ENCODE data around the gene KCNK5.

Gene KCNK5

DNA sequence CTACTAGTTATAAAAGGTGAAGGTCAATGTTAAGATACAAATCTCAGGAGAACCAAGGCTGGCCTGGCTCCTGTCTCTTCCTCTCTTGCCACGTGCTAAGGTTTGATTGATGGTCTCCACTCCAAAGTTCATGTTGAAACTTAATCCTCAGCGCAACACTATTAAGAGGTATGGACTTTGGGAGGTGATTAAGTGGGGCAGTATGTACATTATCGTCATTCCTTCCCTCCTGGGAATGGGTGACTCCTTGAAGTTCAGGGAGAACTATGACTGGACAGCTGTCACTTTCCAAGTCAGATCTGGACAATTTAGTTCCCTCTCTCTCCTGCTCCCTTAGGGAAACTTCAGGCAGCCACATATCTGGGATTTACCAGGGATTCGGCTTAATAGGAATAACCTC lies 50.5 kb downstream of the KCNK5 start:
- H3K4me3 ChIP-seq (ENCODE audit: low read depth, low read length), result no peak overlapping the region
- CTCF ChIA-PET, result interaction anchor here (1.0 to 1.1 kb wide), 2 partner anchors 12 to 126 kb away, joined by 3 to 4 read pairs; no protein-coding TSS in a partner anchor

More for the DNA sequence above, 50.5 kb downstream of the KCNK5 start:
- H3K9me3 ChIP-seq (ENCODE audit: control insufficient read depth, insufficient read depth, low read depth, low read length), result no peaks in the 10 kb centered on the region
- POLR2A ChIA-PET, result no interaction called here
- TF ChIP-seq, protein P1, sequence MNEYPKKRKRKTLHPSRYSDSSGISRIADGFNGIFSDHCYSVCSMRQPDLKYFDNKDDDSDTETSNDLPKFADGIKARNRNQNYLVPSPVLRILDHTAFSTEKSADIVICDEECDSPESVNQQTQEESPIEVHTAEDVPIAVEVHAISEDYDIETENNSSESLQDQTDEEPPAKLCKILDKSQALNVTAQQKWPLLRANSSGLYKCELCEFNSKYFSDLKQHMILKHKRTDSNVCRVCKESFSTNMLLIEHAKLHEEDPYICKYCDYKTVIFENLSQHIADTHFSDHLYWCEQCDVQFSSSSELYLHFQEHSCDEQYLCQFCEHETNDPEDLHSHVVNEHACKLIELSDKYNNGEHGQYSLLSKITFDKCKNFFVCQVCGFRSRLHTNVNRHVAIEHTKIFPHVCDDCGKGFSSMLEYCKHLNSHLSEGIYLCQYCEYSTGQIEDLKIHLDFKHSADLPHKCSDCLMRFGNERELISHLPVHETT (tag by site-specific recombination; IDR thresholded peaks at IDR 0.05), result no peak
- TF ChIP-seq, protein P2, sequence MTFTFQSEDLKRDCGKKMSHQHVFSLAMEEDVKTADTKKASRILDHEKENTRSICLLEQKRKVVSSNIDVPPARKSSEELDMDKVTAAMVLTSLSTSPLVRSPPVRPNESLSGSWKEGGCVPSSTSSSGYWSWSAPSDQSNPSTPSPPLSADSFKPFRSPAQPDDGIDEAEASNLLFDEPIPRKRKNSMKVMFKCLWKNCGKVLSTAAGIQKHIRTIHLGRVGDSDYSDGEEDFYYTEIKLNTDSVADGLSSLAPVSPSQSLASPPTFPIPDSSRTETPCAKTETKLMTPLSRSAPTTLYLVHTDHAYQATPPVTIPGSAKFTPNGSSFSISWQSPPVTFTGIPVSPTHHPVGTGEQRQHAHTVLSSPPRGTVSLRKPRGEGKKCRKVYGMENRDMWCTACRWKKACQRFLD (tag by site-specific recombination; IDR thresholded peaks at IDR 0.05), result no peak
- no peak for TF ChIP-seq ZNF585B (tag by site-specific recombination; IDR thresholded peaks at IDR 0.05)
- TF ChIP-seq KLF16 (tag by site-specific recombination; IDR thresholded peaks at IDR 0.05), result no peak
- TF ChIP-seq, protein P3, sequence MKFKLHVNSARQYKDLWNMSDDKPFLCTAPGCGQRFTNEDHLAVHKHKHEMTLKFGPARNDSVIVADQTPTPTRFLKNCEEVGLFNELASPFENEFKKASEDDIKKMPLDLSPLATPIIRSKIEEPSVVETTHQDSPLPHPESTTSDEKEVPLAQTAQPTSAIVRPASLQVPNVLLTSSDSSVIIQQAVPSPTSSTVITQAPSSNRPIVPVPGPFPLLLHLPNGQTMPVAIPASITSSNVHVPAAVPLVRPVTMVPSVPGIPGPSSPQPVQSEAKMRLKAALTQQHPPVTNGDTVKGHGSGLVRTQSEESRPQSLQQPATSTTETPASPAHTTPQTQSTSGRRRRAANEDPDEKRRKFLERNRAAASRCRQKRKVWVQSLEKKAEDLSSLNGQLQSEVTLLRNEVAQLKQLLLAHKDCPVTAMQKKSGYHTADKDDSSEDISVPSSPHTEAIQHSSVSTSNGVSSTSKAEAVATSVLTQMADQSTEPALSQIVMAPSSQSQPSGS (tag by site-specific recombination; IDR thresholded peaks at IDR 0.05; ENCODE audit: low read depth), result no peak
- TF ChIP-seq, protein P4, sequence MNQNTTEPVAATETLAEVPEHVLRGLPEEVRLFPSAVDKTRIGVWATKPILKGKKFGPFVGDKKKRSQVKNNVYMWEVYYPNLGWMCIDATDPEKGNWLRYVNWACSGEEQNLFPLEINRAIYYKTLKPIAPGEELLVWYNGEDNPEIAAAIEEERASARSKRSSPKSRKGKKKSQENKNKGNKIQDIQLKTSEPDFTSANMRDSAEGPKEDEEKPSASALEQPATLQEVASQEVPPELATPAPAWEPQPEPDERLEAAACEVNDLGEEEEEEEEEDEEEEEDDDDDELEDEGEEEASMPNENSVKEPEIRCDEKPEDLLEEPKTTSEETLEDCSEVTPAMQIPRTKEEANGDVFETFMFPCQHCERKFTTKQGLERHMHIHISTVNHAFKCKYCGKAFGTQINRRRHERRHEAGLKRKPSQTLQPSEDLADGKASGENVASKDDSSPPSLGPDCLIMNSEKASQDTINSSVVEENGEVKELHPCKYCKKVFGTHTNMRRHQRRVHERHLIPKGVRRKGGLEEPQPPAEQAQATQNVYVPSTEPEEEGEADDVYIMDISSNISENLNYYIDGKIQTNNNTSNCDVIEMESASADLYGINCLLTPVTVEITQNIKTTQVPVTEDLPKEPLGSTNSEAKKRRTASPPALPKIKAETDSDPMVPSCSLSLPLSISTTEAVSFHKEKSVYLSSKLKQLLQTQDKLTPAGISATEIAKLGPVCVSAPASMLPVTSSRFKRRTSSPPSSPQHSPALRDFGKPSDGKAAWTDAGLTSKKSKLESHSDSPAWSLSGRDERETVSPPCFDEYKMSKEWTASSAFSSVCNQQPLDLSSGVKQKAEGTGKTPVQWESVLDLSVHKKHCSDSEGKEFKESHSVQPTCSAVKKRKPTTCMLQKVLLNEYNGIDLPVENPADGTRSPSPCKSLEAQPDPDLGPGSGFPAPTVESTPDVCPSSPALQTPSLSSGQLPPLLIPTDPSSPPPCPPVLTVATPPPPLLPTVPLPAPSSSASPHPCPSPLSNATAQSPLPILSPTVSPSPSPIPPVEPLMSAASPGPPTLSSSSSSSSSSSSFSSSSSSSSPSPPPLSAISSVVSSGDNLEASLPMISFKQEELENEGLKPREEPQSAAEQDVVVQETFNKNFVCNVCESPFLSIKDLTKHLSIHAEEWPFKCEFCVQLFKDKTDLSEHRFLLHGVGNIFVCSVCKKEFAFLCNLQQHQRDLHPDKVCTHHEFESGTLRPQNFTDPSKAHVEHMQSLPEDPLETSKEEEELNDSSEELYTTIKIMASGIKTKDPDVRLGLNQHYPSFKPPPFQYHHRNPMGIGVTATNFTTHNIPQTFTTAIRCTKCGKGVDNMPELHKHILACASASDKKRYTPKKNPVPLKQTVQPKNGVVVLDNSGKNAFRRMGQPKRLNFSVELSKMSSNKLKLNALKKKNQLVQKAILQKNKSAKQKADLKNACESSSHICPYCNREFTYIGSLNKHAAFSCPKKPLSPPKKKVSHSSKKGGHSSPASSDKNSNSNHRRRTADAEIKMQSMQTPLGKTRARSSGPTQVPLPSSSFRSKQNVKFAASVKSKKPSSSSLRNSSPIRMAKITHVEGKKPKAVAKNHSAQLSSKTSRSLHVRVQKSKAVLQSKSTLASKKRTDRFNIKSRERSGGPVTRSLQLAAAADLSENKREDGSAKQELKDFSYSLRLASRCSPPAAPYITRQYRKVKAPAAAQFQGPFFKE (tag by site-specific recombination; IDR thresholded peaks at IDR 0.05; ENCODE audit: borderline replicate concordance), result no peak
- no peak for TF ChIP-seq ZSCAN23 (tag by site-specific recombination; IDR thresholded peaks at IDR 0.05)
- TF ChIP-seq BCL6B (tag by site-specific recombination; IDR thresholded peaks at IDR 0.05), result no peak
- no peak for TF ChIP-seq ZNF184 (tag by site-specific recombination; IDR thresholded peaks at IDR 0.05)
- no peak for TF ChIP-seq ZNF223 (tag by site-specific recombination; IDR thresholded peaks at IDR 0.05)
- no peak for TF ChIP-seq ZNF10 (tag by site-specific recombination; IDR thresholded peaks at IDR 0.05)
- TF ChIP-seq ZNF596 (tag by site-specific recombination; IDR thresholded peaks at IDR 0.05), result no peak
- no peak for TF ChIP-seq SP2 (tag by site-specific recombination; IDR thresholded peaks at IDR 0.05)
- H3K27ac ChIP-seq (ENCODE audit: extremely low read depth, low read depth, low read length), result no peak overlapping the region
- no peaks in the 10 kb centered on the region for H3K36me3 ChIP-seq (ENCODE audit: control insufficient read depth in 2 of 2, insufficient read depth in 1 of 2, low read length in 2 of 2)
- H3K4me1 ChIP-seq (ENCODE audit: control insufficient read depth, insufficient read depth, low read length), result no peaks in the 10 kb centered on the region

All from HEK293 (cell line).